Suprapubic skin (tissue), 4 donors: ENCODE data around the gene CORO2A. TPM values are rescaled to one million over a fixed set of nuclear protein-coding genes. Genes with fewer than 3 reads are reported as not detected.
A peak's percentile ranks its signal among the peaks of the same experiment; 100 is the strongest.

ENCODE experiments used
- DNase-seq, 2 donors: peaks; one replicate each; pipeline ENCODE4 v3.0.0-alpha.2; 2019; ENCODE audit warnings: low spot score in 2 of 2
- H3K27ac ChIP-seq: fragments of 200-600 bp; sonication (generic); one replicate; pipeline ENCODE4 v1.5.1; 2019
- H3K27me3 ChIP-seq: fragments of 200-600 bp; sonication (generic); one replicate; pipeline ENCODE4 v1.5.1; 2019
- H3K36me3 ChIP-seq: fragments of 200-600 bp; sonication (generic); one replicate; pipeline ENCODE4 v1.5.1; 2019
- H3K4me1 ChIP-seq: fragments of 200-600 bp; sonication (generic); one replicate; pipeline ENCODE4 v1.5.1; 2019
- H3K4me3 ChIP-seq: fragments of 200-600 bp; sonication (generic); one replicate; pipeline ENCODE4 v1.5.1; 2019; ENCODE audit warnings: mild to moderate bottlenecking
- H3K9me3 ChIP-seq: fragments of 200-600 bp; sonication (generic); one replicate; pipeline ENCODE4 v1.5.1; 2019
- EP300 ChIP-seq: sonication (generic); formaldehyde crosslinking; IDR thresholded peaks from one replicate; pipeline ENCODE4 v1.6.1; 2017; ENCODE audit warnings: antibody characterized with exemption
- POLR2A ChIP-seq, 2 donors: fragments of 450-650 bp; IDR thresholded peaks; one replicate each; pipeline ENCODE4 v1.6.1; 2017; ENCODE audit warnings: antibody characterized with exemption in 2 of 2, mild to moderate bottlenecking in 2 of 2, moderate library complexity in 2 of 2
- POLR2AphosphoS5 ChIP-seq, 3 donors: sonication (generic); formaldehyde crosslinking; IDR thresholded peaks; one replicate each; pipeline ENCODE4 v1.6.1; 2017; ENCODE audit warnings: antibody characterized with exemption in 3 of 3
- WGBS: methylation state at CpG from one replicate; pipeline ENCODE4 v1.1.5; 2018; 5-methylcytosine and 5-hydroxymethylcytosine counted together
- total RNA-seq, 4 donors: library from RNA; depleted of rRNA; stranded (reverse); fragments of >200 nt; gene quantifications; one replicate each; pipeline ENCODE4 v1.1.0, GENCODE V29; 2016
- TF ChIP-seq, protein P1 (sequence below), 2 donors: fragments of 200-600 bp in 1 of 2; fragments of 450-650 bp in 1 of 2; sonication (generic) in 1 of 2; IDR thresholded peaks; one replicate each; pipeline ENCODE4 v1.5.1; 2016 to 2019; ENCODE audit warnings: antibody characterized with exemption in 2 of 2, mild to moderate bottlenecking in 1 of 2, moderate library complexity in 1 of 2

Gene CORO2A
- total RNA-seq, 4 donors from 2014 or later: 17.5 to 25.0 (median 19.9) TPM

DNA sequence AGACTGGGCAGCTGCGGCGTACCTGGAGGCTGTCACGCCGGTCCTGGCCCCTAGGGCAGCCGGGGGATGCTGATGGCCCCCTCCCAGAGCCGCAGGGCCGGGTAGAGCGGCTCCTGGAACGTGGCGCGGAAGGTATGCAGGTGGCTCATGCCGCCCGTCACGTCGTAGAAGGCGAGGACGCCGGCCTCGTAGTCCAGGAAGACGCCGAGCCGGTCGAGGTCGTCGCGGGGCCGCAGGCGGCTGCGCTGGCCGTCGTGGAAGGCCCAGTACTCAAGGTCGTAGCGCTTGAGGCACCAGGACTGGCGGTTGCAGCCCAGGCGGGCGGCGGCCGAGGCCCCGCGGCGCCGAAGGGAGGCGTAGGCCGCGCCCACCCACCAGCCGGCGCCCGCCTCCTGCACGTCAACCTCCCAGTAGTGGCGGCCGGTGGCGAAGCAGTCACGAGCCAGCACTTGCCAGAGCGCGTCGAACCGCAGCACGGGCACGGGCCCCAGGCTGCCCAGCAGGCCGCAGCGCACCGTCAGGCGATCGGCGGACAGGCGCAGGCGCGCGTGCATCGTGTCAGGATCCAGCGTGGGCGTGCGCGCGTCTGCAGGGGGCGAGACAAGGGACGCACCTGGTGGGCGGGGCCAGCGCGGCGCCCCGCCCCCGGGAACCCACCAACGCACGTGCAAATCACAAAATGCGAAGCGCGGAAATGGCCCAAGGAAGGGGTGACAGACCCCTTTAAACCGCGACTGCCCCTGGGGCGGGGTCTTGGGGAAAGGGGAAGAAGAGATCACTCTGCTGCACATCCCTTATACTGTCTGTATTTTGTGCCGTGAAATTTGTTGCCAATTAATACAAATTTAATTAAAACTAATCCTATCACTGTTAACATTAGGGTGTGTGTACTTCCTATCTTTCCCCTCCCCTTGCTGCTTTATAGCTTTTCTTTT, 104.8 kb downstream of the CORO2A start:
- TF ChIP-seq POLR2A (IDR thresholded peaks at IDR 0.05) (no peak), EP300 (no peak), POLR2AphosphoS5 (IDR thresholded peaks at IDR 0.05) (no peak)
- TF ChIP-seq, protein P1, sequence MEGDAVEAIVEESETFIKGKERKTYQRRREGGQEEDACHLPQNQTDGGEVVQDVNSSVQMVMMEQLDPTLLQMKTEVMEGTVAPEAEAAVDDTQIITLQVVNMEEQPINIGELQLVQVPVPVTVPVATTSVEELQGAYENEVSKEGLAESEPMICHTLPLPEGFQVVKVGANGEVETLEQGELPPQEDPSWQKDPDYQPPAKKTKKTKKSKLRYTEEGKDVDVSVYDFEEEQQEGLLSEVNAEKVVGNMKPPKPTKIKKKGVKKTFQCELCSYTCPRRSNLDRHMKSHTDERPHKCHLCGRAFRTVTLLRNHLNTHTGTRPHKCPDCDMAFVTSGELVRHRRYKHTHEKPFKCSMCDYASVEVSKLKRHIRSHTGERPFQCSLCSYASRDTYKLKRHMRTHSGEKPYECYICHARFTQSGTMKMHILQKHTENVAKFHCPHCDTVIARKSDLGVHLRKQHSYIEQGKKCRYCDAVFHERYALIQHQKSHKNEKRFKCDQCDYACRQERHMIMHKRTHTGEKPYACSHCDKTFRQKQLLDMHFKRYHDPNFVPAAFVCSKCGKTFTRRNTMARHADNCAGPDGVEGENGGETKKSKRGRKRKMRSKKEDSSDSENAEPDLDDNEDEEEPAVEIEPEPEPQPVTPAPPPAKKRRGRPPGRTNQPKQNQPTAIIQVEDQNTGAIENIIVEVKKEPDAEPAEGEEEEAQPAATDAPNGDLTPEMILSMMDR (IDR thresholded peaks at IDR 0.05): no peak
- DNase-seq: peak; percentile 70 to 71
- 33% methylated on average over 20 of the region's 92 CpGs for WGBS
- Histone ChIP-seq H3K4me3 (peak overlapping the region; percentile 40), H3K4me1 (peaks cover 23% of the 10 kb centered on the region), H3K27ac (peak overlapping the region; percentile 49), H3K27me3 (no peaks in the 10 kb centered on the region), H3K36me3 (peaks cover 18% of the 10 kb centered on the region), H3K9me3 (no peaks in the 10 kb centered on the region)

DNA sequence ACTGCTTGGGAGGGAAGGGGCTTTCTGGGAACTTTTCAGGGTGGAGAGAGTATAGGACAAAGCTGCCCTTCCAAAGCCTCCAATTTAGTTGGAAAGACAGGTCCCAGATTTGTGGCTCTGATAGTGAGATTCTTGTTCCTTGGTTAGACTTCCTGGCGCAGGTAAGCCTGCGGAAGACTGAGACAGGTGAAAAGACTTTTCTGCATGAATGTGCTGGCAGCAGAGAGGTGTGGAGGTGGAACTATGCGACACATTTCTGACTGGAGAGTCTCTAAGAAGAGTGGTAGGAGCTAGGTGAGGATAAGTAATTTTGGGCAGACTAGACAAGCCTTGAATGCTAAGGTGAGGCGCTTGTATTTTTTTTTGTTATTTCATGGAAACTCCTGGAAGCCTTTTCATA, 106.0 kb downstream of the CORO2A start:
- DNase-seq: peak in 1 of 2 donors; percentile 18
- WGBS: 64% methylated on average over 4 of the region's 4 CpGs
- Histone ChIP-seq H3K27me3 (no peaks in the 10 kb centered on the region), H3K27ac (no peak overlapping the region), H3K4me3 (no peak overlapping the region), H3K4me1 (peaks cover 26% of the 10 kb centered on the region), H3K9me3 (no peaks in the 10 kb centered on the region), H3K36me3 (peaks cover 30% of the 10 kb centered on the region)
- no peak for TF ChIP-seq POLR2AphosphoS5 (IDR thresholded peaks at IDR 0.05)
- TF ChIP-seq, protein P1 (IDR thresholded peaks at IDR 0.05): no peak
- no peak for TF ChIP-seq POLR2A (IDR thresholded peaks at IDR 0.05)
- TF ChIP-seq EP300: no peak

DNA sequence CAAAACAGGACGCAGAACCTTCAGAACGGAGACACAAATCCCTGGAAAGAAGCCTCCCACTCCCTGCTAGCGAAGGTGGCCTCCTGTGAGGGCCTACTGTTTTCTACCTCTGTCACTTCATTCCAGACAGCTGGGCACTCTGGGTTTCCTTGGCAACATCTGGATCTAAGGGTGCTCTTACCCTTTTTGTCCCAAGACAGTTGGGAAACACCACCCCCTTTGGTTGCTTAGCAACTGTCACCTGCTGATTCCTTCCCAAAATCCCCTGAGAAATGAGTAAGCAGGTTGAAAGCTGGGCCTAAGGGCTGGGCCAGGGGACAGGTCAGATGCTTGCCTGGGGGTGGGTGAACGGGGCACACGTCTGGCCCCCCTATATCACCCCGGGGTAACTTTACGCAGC, 106.5 kb downstream of the CORO2A start:
- Histone ChIP-seq H3K27ac (no peak overlapping the region), H3K4me1 (peaks cover 26% of the 10 kb centered on the region)

DNA sequence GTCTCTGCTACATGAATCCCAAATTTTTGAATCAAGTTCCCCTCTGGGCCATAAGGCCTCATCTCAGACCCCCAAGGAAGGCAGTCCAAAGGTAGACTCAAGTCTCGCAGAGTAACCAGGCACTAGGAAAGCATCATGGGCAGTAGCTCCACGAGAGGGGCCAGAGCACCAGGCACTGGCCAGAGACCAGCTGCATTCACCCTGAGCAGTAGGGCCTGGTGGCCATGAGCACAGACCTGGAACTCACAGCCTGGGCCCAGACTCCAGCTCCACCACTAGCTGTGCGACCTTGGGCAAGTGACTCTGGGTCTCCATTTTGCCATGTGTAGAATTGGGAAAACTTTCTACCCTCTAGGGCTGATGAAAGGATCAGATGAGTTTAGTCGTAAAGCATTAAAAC, 107.4 kb downstream of the CORO2A start:
- H3K9me3 ChIP-seq: no peaks in the 10 kb centered on the region
- 93% methylated on average over 4 of the region's 4 CpGs for WGBS
- no peaks in the 10 kb centered on the region for H3K27me3 ChIP-seq
- no peak for TF ChIP-seq POLR2AphosphoS5 (IDR thresholded peaks at IDR 0.05)
- no peak for TF ChIP-seq POLR2A (IDR thresholded peaks at IDR 0.05)
- no peak for TF ChIP-seq EP300
- TF ChIP-seq, protein P1 (IDR thresholded peaks at IDR 0.05): no peak
- DNase-seq: peak; percentile 43 to 55
- H3K4me3 ChIP-seq: no peak overlapping the region
- no peak overlapping the region for H3K27ac ChIP-seq
- H3K36me3 ChIP-seq: peaks cover 43% of the 10 kb centered on the region
- peaks cover 26% of the 10 kb centered on the region for H3K4me1 ChIP-seq

More for the DNA sequence above, 106.5 kb downstream of the CORO2A start:
- no peaks in the 10 kb centered on the region for H3K9me3 ChIP-seq
- DNase-seq: peak; percentile 26 to 43
- peaks cover 35% of the 10 kb centered on the region for H3K36me3 ChIP-seq
- no peaks in the 10 kb centered on the region for H3K27me3 ChIP-seq
- 69% methylated on average over 7 of the region's 7 CpGs for WGBS
- no peak overlapping the region for H3K4me3 ChIP-seq
- TF ChIP-seq POLR2AphosphoS5 (IDR thresholded peaks at IDR 0.05) (no peak), EP300 (no peak), POLR2A (IDR thresholded peaks at IDR 0.05) (no peak)
- TF ChIP-seq, protein P1 (IDR thresholded peaks at IDR 0.05): no peak

DNA sequence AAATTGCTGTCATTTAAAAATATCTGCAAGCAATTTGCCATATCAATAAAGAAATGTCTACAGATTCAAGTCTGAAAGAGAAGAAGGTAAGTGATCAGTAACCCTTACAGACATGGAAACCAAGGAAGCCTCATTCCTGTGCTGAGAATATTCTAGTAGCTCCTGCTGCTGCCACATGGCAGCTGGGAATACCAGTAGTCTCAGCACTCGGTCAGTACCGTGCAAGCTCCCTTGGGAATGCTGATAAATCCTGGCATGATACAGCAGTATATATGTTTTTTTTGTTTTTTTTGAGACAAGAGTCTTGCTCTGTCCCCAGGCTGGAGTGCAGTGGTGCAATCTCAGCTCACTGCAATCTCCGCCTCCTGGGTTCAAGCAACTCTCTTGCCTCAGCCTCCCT, 108.0 kb downstream of the CORO2A start:
- Histone ChIP-seq H3K36me3 (peaks cover 50% of the 10 kb centered on the region), H3K27ac (no peak overlapping the region), H3K4me3 (no peak overlapping the region), H3K4me1 (peaks cover 26% of the 10 kb centered on the region), H3K9me3 (no peaks in the 10 kb centered on the region), H3K27me3 (no peaks in the 10 kb centered on the region)
- no peak for TF ChIP-seq POLR2AphosphoS5 (IDR thresholded peaks at IDR 0.05)
- TF ChIP-seq, protein P1 (IDR thresholded peaks at IDR 0.05): no peak
- TF ChIP-seq EP300: no peak
- no peak for TF ChIP-seq POLR2A (IDR thresholded peaks at IDR 0.05)
- WGBS: 91% methylated on average over 3 of the region's 3 CpGs
- DNase-seq: peak; percentile 2 to 15
